CD4-positive, alpha-beta T cell (primary cell): Measurements from ENCODE around the gene ARHGAP21. TPM values are rescaled to one million over a fixed set of nuclear protein-coding genes. Genes with fewer than 3 reads are reported as not detected.

ENCODE experiments used
- ATAC-seq: fragments of 200-7000 bp; cut with Tn5 transposase; one replicate; pipeline ENCODE4 v1.10.0; 2022; ENCODE audit warnings: mild to moderate bottlenecking; ENCODE audit not compliant: poor library complexity
- CTCF ChIA-PET: fragments of 350-600 bp; sonication (Branson Sonifier 250); formaldehyde crosslinking; loops from one replicate; lab custom pipeline; 2021; ENCODE audit warnings: antibody characterized with exemption, inconsistent platforms; lab: Charles Lee
- POLR2A ChIA-PET: fragments of 350-600 bp; sonication (Branson Sonifier 250); formaldehyde crosslinking; loops from one replicate; lab custom pipeline; 2021; ENCODE audit warnings: antibody characterized with exemption, inconsistent platforms; lab: Charles Lee
- DNase-seq, 14 experiments: peaks; one replicate each; pipeline ENCODE4 v3.0.0-alpha.2; 2013 to 2020; ENCODE audit warnings: mixed read lengths in 2 of 14
- H3K27ac ChIP-seq, 2 donors: one replicate each; pipeline versions ENCODE4 v1.5.1 to v1.7.0; 2013; ENCODE audit warnings: low read length in 2 of 2, low read depth in 1 of 2, mild to moderate bottlenecking in 1 of 2
- H3K27me3 ChIP-seq, 2 experiments: 1 replicate in 1 of 2; 2 replicates in 1 of 2; pipeline versions ENCODE4 v1.6.1 to v1.7.0; 2013; ENCODE audit warnings: low read length in 2 of 2, control low read depth in 1 of 2, mild to moderate bottlenecking in 1 of 2, moderate library complexity in 1 of 2; ENCODE audit not compliant: insufficient read depth in 2 of 2, control insufficient read depth in 1 of 2
- H3K36me3 ChIP-seq: one replicate; pipeline ENCODE4 v1.6.1; 2013; ENCODE audit warnings: low read length, control low read depth; ENCODE audit not compliant: insufficient read depth
- H3K4me1 ChIP-seq: one replicate; pipeline ENCODE4 v1.6.1; 2013; ENCODE audit warnings: low read length, control low read depth; ENCODE audit not compliant: insufficient read depth
- H3K4me3 ChIP-seq: one replicate; pipeline ENCODE4 v1.5.1; 2013; ENCODE audit warnings: mild to moderate bottlenecking, low read length, moderate library complexity
- H3K9me3 ChIP-seq, 2 experiments: 1 replicate in 1 of 2; 2 replicates in 1 of 2; pipeline versions ENCODE4 v1.6.1 to v1.7.0; 2013; ENCODE audit warnings: low read length in 2 of 2, mild to moderate bottlenecking in 2 of 2, control low read depth in 1 of 2, moderate library complexity in 1 of 2; ENCODE audit not compliant: control insufficient read depth in 1 of 2, insufficient read depth in 1 of 2
- H3K27ac Mint-ChIP-seq: one replicate; pipeline ENCODE4 v1.8.0; 2020; ENCODE audit warnings: mixed read lengths
- H3K27me3 Mint-ChIP-seq: one replicate; pipeline ENCODE4 v1.8.0; 2021; ENCODE audit warnings: mixed read lengths
- H3K36me3 Mint-ChIP-seq: one replicate; pipeline ENCODE4 v1.8.0; 2021; ENCODE audit warnings: low read depth, mixed read lengths
- H3K4me1 Mint-ChIP-seq: one replicate; pipeline ENCODE4 v1.8.0; 2021; ENCODE audit warnings: low read depth, mixed read lengths
- H3K4me3 Mint-ChIP-seq: one replicate; pipeline ENCODE4 v1.8.0; 2020; ENCODE audit warnings: mild to moderate bottlenecking, mixed read lengths
- H3K9me3 Mint-ChIP-seq: one replicate; pipeline ENCODE4 v1.8.0; 2020; ENCODE audit warnings: mixed read lengths
- intact Hi-C, 2 experiments: fragments of 100-400 bp; cut with DNase I in 1 of 2; cut with micrococcal nuclease in 1 of 2; formaldehyde crosslinking; loops; one replicate each; pipeline versions ENCODE4 v1.15.1 to v1.9.0; 2023 to 2025; cut with DNase I, micrococcal nuclease
- total RNA-seq, 174 experiments: library from RNA in 2 of 174; stranded (reverse) in 2 of 174; gene quantifications; one replicate each; pipeline ENCODE4 v1.2.3 and lab custom pipeline; 2021 to 2026
- TF ChIP-seq, protein P1 (sequence below): fragments of 200-600 bp; IDR thresholded peaks from one replicate; pipeline ENCODE4 v1.8.0; 2022; ENCODE audit warnings: antibody characterized with exemption, mild to moderate bottlenecking

Gene ARHGAP21
- total RNA-seq, 2 experiments from 2014 or later = 38.4 to 43.4 TPM

DNA sequence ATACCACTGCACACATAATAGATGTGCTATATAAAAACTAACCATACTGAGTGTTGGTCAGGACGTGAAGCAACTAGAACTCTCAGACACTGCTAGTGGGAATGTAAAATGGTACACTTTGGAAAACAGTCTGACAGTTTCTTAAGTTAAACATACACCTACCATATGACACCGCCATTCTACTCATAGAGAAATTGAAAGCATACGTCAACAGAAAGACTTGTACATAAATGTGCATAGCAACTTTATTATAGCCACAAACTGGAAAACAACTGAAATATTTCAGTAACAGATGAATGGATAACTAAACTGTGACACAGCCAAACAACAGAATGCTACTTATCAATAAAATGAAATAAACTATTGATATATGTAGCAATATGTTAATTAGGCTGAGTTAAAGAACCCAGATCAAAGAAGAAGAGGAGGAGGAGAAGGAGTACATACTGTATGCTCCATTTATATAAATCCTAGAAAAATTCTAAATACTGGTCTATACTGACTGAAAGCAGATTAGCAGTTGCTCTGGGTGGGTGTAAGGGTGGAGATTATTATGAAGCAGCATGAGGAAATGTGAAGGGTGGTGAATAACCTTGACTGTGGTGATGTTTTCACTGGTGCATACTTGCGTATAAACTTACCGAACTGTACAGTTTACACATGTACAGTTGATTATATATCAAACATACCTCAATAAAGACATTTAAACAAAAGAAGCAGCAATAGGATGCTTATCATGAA lies 48.6 kb downstream of the ARHGAP21 start:
- Histone ChIP-seq H3K4me1 (no peaks in the 10 kb centered on the region), H3K4me3 (no peak overlapping the region), H3K27me3 (no peaks in the 10 kb centered on the region), H3K36me3 (no peaks in the 10 kb centered on the region), H3K9me3 (peaks cover 0 to 3% of the 10 kb centered on the region in 2 experiments), H3K27ac (no peak overlapping the region)
- DNase-seq (no peak), ATAC-seq (no peak)
- no peaks in the 10 kb centered on the region for H3K27me3 Mint-ChIP-seq
- intact Hi-C loops = no loop called here
- no peaks in the 10 kb centered on the region for H3K4me1 Mint-ChIP-seq
- TF ChIP-seq, protein P1, sequence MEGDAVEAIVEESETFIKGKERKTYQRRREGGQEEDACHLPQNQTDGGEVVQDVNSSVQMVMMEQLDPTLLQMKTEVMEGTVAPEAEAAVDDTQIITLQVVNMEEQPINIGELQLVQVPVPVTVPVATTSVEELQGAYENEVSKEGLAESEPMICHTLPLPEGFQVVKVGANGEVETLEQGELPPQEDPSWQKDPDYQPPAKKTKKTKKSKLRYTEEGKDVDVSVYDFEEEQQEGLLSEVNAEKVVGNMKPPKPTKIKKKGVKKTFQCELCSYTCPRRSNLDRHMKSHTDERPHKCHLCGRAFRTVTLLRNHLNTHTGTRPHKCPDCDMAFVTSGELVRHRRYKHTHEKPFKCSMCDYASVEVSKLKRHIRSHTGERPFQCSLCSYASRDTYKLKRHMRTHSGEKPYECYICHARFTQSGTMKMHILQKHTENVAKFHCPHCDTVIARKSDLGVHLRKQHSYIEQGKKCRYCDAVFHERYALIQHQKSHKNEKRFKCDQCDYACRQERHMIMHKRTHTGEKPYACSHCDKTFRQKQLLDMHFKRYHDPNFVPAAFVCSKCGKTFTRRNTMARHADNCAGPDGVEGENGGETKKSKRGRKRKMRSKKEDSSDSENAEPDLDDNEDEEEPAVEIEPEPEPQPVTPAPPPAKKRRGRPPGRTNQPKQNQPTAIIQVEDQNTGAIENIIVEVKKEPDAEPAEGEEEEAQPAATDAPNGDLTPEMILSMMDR = no peak
- POLR2A ChIA-PET = no interaction called here
- H3K9me3 Mint-ChIP-seq = peaks cover 2% of the 10 kb centered on the region
- H3K36me3 Mint-ChIP-seq = no peaks in the 10 kb centered on the region
- CTCF ChIA-PET = no interaction called here
- H3K4me3 Mint-ChIP-seq = no peak overlapping the region
- H3K27ac Mint-ChIP-seq = no peak overlapping the region

DNA sequence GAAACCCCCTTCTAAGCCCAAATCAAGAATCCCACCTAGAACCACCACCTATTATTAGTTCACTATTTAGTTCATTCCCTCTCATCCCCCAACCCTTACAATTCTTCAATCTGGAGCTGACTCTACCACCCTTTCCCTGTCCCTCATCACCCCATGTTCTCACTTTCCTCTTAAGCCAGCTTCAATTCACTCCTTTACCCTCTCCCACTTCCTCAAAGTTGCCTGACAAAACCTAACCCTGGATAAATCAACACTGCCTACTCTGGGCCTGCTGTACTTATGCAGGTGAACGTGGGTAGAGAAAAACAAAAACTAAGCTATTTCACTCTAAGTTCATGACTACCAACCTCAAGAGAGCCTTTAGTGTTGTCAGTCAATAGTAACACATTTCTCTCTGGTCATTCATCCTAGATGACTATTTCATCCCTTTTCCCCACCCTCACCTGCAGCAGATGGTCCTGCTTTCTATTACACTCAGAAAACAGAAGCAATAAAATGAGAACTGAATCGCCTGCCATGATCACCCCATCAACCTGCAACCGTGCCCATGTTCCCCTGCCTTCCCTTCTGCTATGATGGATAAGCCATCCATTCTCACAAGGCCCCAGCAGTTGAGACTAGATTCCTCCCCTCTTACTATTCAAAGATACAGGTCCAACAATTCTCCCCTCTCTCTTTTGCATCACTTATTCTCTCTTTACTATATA lies 52.6 kb downstream of the ARHGAP21 start:
- no peak overlapping the region for H3K27ac ChIP-seq
- no peak for DNase-seq
- TF ChIP-seq, protein P1 = no peak
- no peaks in the 10 kb centered on the region for H3K36me3 ChIP-seq
- Mint-ChIP-seq H3K36me3 (no peaks in the 10 kb centered on the region), H3K27ac (no peak overlapping the region), H3K4me1 (no peaks in the 10 kb centered on the region), H3K9me3 (no peaks in the 10 kb centered on the region), H3K4me3 (no peak overlapping the region), H3K27me3 (no peaks in the 10 kb centered on the region)
- H3K9me3 ChIP-seq = no peaks in the 10 kb centered on the region
- no peak for ATAC-seq
- intact Hi-C loops = no loop called here
- H3K27me3 ChIP-seq = no peaks in the 10 kb centered on the region
- H3K4me1 ChIP-seq = no peaks in the 10 kb centered on the region
- CTCF ChIA-PET = no interaction called here
- POLR2A ChIA-PET = no interaction called here
- H3K4me3 ChIP-seq = no peak overlapping the region

DNA sequence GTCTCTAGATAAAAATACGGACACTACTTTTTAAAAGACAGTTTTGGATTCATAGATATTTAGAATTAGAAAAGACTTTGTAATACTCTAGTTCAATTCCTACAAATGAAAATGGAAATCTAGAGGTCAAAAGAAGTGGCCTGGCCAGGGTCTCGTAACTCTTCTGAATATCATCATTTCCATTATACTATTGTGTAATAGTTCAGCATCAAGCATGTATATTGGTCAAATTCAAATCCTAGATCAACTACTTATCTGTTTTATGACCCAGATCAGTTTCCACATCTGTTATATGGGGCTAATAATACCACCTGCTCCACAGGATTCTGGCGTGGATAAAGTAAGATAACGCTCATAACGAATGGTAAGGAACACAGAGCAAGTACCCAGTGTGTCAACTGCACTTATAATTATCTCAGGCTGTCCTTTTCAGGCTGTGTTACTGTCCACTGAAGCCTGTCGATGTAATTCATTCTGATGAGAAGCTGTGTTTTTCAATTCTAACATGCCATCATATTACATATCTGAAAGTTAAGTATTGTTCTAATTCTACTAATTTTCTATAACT lies 54.3 kb downstream of the ARHGAP21 start:
- no peak overlapping the region for H3K27ac Mint-ChIP-seq
- no peak overlapping the region for H3K4me3 Mint-ChIP-seq
- no peak overlapping the region for H3K27ac ChIP-seq
- POLR2A ChIA-PET = no interaction called here
- no peaks in the 10 kb centered on the region for H3K27me3 ChIP-seq
- H3K27me3 Mint-ChIP-seq = no peaks in the 10 kb centered on the region
- TF ChIP-seq, protein P1 = no peak
- no peaks in the 10 kb centered on the region for H3K36me3 ChIP-seq
- DNase-seq (no peak), ATAC-seq (no peak)
- intact Hi-C loops = no loop called here
- no peaks in the 10 kb centered on the region for H3K4me1 Mint-ChIP-seq
- CTCF ChIA-PET = interaction anchor here (0.9 kb wide), 2 partner anchors 8 to 26 kb away, joined by 3 read pairs; no protein-coding TSS in a partner anchor
- no peaks in the 10 kb centered on the region for H3K4me1 ChIP-seq
- H3K36me3 Mint-ChIP-seq = no peaks in the 10 kb centered on the region
- no peak overlapping the region for H3K4me3 ChIP-seq
- H3K9me3 ChIP-seq = no peaks in the 10 kb centered on the region
- H3K9me3 Mint-ChIP-seq = no peaks in the 10 kb centered on the region
